HL-60 (cell line): ENCODE measurements around the gene ACVR1.

Experiments used
- DNase-seq, 2 experiments: peaks; one replicate each; pipeline ENCODE4 v3.0.0-alpha.2; 2010 to 2020; ENCODE audit warnings: low read depth in 1 of 2, low spot score in 1 of 2
- H3K27ac ChIP-seq: fragments of 250-450 bp; sonication (Bioruptor Pico); replicated peaks from 2 replicates; pipeline ENCODE4 v1.5.1; 2020; ENCODE audit warnings: mild to moderate bottlenecking, moderate library complexity
- H3K27me3 ChIP-seq: fragments of 250-450 bp; sonication (Bioruptor Pico); 2 replicates; pipeline ENCODE4 v1.5.1; 2021; ENCODE audit warnings: mild to moderate bottlenecking, moderate library complexity; ENCODE audit not compliant: insufficient read depth, poor library complexity, severe bottlenecking
- H3K4me3 ChIP-seq: replicated peaks from 2 replicates; pipeline ENCODE4 v1.5.1; 2011; ENCODE audit warnings: mild to moderate bottlenecking, control low read depth, low read length; ENCODE audit not compliant: insufficient read depth
- GABPA ChIP-seq: IDR thresholded peaks from 2 replicates; pipeline ENCODE4 v1.6.1; 2012; ENCODE audit warnings: low read depth
- POLR2AphosphoS5 ChIP-seq: IDR thresholded peaks from 2 replicates; pipeline ENCODE4 v1.6.1; 2012; ENCODE audit warnings: low read depth
- SPI1 ChIP-seq: IDR thresholded peaks from 2 replicates; pipeline ENCODE4 v1.6.1; 2012; ENCODE audit warnings: low read depth, mild to moderate bottlenecking, borderline replicate concordance
- TF ChIP-seq, protein P1 (sequence below): IDR thresholded peaks from 2 replicates; pipeline ENCODE4 v1.6.1; 2012; ENCODE audit warnings: low read depth; ENCODE audit not compliant: insufficient replicate concordance
- TF ChIP-seq, protein P2 (sequence below): IDR thresholded peaks from one replicate; pipeline ENCODE4 v1.5.1; 2011; ENCODE audit warnings: low read length, control low read depth, inconsistent platforms; ENCODE audit not compliant: insufficient read depth

The ACVR1 gene

DNA sequence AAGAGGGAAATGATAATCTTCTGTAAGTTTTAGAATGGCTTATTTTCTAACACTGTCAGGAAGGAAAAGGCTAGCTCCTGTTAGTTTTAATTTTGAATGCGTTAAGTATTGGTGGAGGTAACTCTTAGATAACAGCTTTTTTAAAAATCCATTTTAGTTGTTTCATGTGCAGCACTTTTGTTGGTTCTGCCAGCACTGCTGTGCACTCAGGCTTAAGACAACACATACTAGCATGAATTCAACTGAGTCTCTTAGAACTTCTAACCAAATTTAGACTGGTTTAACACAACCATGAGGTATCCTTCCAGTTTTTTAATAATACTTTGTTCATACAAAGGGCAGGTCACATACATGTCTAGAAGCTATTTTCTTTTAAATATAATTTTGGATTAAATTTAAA lies 42.4 kb downstream of the ACVR1 start:
- Histone ChIP-seq H3K27ac (no peak overlapping the region), H3K4me3 (no peak overlapping the region), H3K27me3 (peaks cover 7% of the 10 kb centered on the region)
- DNase-seq, result no peak
- TF ChIP-seq, protein P1, sequence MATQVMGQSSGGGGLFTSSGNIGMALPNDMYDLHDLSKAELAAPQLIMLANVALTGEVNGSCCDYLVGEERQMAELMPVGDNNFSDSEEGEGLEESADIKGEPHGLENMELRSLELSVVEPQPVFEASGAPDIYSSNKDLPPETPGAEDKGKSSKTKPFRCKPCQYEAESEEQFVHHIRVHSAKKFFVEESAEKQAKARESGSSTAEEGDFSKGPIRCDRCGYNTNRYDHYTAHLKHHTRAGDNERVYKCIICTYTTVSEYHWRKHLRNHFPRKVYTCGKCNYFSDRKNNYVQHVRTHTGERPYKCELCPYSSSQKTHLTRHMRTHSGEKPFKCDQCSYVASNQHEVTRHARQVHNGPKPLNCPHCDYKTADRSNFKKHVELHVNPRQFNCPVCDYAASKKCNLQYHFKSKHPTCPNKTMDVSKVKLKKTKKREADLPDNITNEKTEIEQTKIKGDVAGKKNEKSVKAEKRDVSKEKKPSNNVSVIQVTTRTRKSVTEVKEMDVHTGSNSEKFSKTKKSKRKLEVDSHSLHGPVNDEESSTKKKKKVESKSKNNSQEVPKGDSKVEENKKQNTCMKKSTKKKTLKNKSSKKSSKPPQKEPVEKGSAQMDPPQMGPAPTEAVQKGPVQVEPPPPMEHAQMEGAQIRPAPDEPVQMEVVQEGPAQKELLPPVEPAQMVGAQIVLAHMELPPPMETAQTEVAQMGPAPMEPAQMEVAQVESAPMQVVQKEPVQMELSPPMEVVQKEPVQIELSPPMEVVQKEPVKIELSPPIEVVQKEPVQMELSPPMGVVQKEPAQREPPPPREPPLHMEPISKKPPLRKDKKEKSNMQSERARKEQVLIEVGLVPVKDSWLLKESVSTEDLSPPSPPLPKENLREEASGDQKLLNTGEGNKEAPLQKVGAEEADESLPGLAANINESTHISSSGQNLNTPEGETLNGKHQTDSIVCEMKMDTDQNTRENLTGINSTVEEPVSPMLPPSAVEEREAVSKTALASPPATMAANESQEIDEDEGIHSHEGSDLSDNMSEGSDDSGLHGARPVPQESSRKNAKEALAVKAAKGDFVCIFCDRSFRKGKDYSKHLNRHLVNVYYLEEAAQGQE, result no peak
- TF ChIP-seq GABPA (no peak), SPI1 (no peak), POLR2AphosphoS5 (no peak)
- TF ChIP-seq, protein P2, sequence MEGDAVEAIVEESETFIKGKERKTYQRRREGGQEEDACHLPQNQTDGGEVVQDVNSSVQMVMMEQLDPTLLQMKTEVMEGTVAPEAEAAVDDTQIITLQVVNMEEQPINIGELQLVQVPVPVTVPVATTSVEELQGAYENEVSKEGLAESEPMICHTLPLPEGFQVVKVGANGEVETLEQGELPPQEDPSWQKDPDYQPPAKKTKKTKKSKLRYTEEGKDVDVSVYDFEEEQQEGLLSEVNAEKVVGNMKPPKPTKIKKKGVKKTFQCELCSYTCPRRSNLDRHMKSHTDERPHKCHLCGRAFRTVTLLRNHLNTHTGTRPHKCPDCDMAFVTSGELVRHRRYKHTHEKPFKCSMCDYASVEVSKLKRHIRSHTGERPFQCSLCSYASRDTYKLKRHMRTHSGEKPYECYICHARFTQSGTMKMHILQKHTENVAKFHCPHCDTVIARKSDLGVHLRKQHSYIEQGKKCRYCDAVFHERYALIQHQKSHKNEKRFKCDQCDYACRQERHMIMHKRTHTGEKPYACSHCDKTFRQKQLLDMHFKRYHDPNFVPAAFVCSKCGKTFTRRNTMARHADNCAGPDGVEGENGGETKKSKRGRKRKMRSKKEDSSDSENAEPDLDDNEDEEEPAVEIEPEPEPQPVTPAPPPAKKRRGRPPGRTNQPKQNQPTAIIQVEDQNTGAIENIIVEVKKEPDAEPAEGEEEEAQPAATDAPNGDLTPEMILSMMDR, result no peak

DNA sequence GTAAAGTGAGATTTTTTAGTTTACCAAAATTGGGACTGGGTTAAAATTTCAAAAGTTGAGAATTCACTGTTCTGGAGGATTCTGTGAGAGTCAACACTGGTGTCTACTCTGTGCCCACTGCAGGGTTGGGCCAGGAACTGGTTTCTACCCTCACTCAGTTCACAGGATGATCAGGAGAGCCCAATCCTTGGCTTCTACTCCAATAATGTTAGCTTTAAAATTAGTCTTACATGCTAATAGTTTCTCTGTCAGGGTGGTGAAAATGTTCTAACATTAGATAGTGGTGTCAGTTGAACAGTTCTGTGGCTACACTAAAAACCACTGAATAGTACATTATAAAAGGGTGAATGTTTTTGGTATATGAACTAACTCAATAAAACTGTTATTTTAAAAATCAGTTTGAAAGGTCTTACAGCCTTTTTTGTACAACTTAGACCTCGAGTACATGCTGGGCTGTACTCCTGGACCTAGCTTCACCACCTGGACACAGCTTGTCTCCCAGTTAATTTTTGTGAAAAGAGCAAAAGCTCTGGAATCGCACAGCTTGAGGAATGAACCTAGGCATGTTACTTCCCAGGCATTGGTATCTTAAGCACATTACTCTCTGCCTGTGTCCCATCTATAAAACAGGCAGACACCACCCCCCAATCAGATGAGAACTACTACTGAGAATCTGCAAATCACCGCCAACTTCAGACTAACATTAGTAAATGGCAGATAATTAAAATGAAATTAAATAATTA lies 44.4 kb downstream of the ACVR1 start:
- Histone ChIP-seq H3K27ac (no peak overlapping the region), H3K27me3 (peaks cover 2% of the 10 kb centered on the region), H3K4me3 (no peak overlapping the region)
- DNase-seq, result no peak
- TF ChIP-seq, protein P1, result no peak
- TF ChIP-seq SPI1 (no peak), POLR2AphosphoS5 (no peak), GABPA (no peak)
- TF ChIP-seq, protein P2, result no peak

DNA sequence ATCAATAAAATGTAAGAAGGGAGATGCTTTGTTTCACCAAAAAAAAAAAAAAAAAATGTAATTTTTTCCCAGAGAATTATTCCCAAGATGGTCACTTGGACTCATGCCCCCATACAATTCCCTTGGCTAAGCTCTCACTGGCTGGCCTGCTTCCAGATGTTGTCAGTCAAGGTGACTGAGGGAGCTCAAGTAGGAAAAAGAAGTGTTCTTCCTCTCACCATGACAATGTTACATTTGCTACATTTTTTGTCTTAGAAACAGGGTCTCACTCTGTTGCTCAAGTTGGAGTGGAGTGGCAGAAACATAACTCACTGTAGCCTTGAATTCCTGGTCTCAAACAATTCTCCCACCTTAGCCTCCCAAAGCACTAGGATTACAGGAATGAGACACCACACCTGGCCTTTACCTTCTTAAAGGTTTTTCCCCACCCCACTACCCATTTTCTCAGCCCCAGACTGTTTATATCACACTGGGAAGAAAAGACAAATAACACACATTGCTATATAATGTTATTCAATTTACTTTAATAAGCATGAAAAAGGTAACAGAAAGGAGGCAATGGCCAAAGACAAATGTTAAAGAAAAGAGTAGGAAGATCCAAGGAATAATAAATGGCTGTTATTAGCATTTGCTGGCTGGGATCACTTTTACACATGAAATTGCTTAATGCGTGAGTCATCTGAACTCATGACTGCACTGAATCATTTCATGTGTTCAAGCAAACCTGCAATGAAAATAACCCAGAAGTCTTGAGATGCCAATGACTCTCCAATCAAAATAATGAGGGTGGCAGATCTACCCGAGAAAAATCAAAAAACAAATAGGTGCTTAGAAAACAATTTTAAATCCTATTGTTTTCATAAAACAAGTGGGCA lies 45.2 kb downstream of the ACVR1 start:
- TF ChIP-seq, protein P2, result no peak
- no peak for TF ChIP-seq GABPA
- TF ChIP-seq, protein P1, result no peak
- TF ChIP-seq SPI1, result no peak
- TF ChIP-seq POLR2AphosphoS5, result no peak
- no peak for DNase-seq
- Histone ChIP-seq H3K27ac (no peak overlapping the region), H3K27me3 (no peaks in the 10 kb centered on the region), H3K4me3 (no peak overlapping the region)
